ENCODE results near the gene BOK. TPM values are rescaled to one million over a fixed set of nuclear protein-coding genes. Genes with fewer than 3 reads are reported as not detected.

Gene BOK
- total and polyA plus RNA-seq, 2 donors (not counting 3 experiments of a cell fraction or from before 2014, with no cell fraction given) = 76.0 to 95.5 TPM

DNA sequence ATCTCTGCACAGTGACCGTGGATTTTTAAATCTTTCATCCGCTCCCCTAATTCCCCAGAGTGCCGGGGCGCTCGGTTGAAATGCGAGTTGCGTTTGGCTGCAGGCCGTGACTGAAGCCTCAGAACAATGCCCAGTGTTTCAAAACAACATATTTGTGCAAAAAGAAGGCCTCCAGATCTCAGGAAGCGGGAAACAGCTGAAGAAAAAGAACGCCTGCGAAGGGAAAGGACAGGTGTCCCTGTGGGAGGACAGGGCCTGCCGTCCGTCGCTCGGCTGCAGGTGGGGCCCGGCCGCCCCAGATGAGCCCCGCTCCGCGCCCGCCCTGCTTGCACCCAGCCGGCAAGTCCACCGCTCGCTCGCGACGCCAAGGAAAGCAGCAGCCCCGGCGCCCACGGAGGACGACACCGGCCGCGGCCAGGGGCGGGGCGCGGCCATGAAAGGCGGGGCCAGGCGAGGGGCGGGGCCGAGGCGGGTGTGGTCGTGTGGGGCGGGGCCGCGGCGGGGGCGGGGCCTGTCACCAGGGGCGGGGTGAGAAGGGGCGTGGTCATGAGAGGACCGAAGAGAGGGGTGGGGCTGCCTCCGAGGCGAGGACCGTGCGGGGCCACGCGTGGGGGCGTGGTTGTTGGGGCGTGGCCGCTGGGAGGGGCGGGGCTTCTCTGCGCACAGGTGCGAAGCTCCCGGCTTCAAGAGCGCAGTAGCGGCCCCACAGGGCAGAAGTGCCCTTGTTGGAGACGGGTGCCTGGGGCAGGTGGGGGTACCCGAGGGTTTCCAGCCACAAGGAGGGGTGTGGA lies 17.6 kb upstream of the BOK start:
- dilution Hi-C loops (cut with MboI; ENCODE audit: extremely low pct_ligation_motif_present, low sequenced_read_pairs) = no loop called here

More for the DNA sequence above, 17.6 kb upstream of the BOK start:
- ChIA-PET CTCF (no interaction called here), POLR2A (no interaction called here)
- FAIRE-seq = peak; percentile 70
- Histone ChIP-seq H3K36me3 (ENCODE audit: control insufficient read depth in 2 of 2, extremely low read depth in 1 of 2, insufficient read depth in 2 of 2, low read length in 2 of 2) (no peaks in the 10 kb centered on the region), H2AFZ (ENCODE audit: low read depth, low read length) (peak overlapping the region; percentile 77), H3K4me1 (ENCODE audit: control insufficient read depth, extremely low read depth, insufficient read depth, low read length) (peaks cover 19% of the 10 kb centered on the region), H3K9me1 (replicated peaks; ENCODE audit: control insufficient read depth, extremely low read depth, insufficient read depth, low read length) (no peaks in the 10 kb centered on the region), H3K4me2 (ENCODE audit: insufficient read depth, low read length) (peak overlapping the region; percentile 47), H3K9ac (replicated peaks; ENCODE audit: extremely low read depth, insufficient read depth, low read length) (no peak overlapping the region), H3K27ac (ENCODE audit: insufficient read depth, low read depth, low read length) (no peak overlapping the region), H3K79me2 (ENCODE audit: control insufficient read depth, insufficient read depth, low read length) (no peaks in the 10 kb centered on the region), H3K27me3 (ENCODE audit: control insufficient read depth in 2 of 2, insufficient read depth in 2 of 2, low read length in 2 of 2) (no peaks in the 10 kb centered on the region), H4K20me1 (replicated peaks; ENCODE audit: control insufficient read depth, extremely low read depth, insufficient read depth, low read length) (no peaks in the 10 kb centered on the region), H3K9me3 (replicated peaks; ENCODE audit: control insufficient read depth, insufficient read depth, low read length) (no peaks in the 10 kb centered on the region), H3K4me3 (replicated peaks in 1 of 3; ENCODE audit: insufficient read depth in 1 of 3, low read depth in 1 of 3, low read length in 3 of 3) (peak overlapping the region in 2 of 3 experiments; percentile 29 to 41)
- intact Hi-C loops (cut with micrococcal nuclease) = loop anchor here (1.0 kb wide), 1 partner anchor 185 kb away; the partner anchor contains the start of gene FARP2
- DNase-seq (ENCODE audit: low read depth, low spot score) = peak; percentile 62
- no TSS peak for BruUV-seq (replicated peaks)
- peak; percentile 18 for TF ChIP-seq POLR2A (IDR thresholded peaks at IDR 0.05; ENCODE audit: low read depth, low read length)
- TF ChIP-seq MYC (IDR thresholded peaks at IDR 0.05; ENCODE audit: low read depth, low read length) = no peak
- peak; percentile 30 for TF ChIP-seq POLR2AphosphoS5 (IDR thresholded peaks at IDR 0.05; ENCODE audit: insufficient read depth, low read depth, low read length)
- TF ChIP-seq, protein P1, sequence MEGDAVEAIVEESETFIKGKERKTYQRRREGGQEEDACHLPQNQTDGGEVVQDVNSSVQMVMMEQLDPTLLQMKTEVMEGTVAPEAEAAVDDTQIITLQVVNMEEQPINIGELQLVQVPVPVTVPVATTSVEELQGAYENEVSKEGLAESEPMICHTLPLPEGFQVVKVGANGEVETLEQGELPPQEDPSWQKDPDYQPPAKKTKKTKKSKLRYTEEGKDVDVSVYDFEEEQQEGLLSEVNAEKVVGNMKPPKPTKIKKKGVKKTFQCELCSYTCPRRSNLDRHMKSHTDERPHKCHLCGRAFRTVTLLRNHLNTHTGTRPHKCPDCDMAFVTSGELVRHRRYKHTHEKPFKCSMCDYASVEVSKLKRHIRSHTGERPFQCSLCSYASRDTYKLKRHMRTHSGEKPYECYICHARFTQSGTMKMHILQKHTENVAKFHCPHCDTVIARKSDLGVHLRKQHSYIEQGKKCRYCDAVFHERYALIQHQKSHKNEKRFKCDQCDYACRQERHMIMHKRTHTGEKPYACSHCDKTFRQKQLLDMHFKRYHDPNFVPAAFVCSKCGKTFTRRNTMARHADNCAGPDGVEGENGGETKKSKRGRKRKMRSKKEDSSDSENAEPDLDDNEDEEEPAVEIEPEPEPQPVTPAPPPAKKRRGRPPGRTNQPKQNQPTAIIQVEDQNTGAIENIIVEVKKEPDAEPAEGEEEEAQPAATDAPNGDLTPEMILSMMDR (IDR thresholded peaks at IDR 0.05; ENCODE audit: extremely low read depth in 1 of 2, insufficient read depth in 1 of 2, low read depth in 1 of 2, low read length in 2 of 2) = no peak
- no peak for TF ChIP-seq FOS (IDR thresholded peaks at IDR 0.05; ENCODE audit: borderline replicate concordance, insufficient read depth, low read length)
